K562 (cell line): ENCODE results near the gene FLCN. TPM values are rescaled to one million over a fixed set of nuclear protein-coding genes. Genes with fewer than 3 reads are reported as not detected.

Experiments
- ATAC-seq: fragments of 200-7000 bp; cut with Tn5 transposase; 3 replicates; pipeline ENCODE4 v1.9.1; 2020; ENCODE audit warnings: moderate library complexity
- BruUV-seq: library from RNA; stranded (reverse); fragments of 400-500 nt; replicated peaks from 2 replicates; lab custom pipeline; 2021; lab: Mats Ljungman, UMichigan
- CTCF ChIA-PET: fragments of 300-600 bp; formaldehyde crosslinking; extraction: SDS; loops from one replicate; lab custom pipeline; 2021; ENCODE audit warnings: low intra/inter-chr PET ratio; lab: Yijun Ruan, JAX
- POLR2A ChIA-PET: fragments of 300-600, 350-650 bp; sonication (Branson Sonifier 250); formaldehyde crosslinking; extraction: SDS; loops from one replicate; lab custom pipeline; 2021; ENCODE audit warnings: antibody characterized with exemption, inconsistent platforms; lab: Yijun Ruan, JAX
- DNase-seq, 4 experiments: peaks; one replicate each; pipeline versions ENCODE4 v3.0.0 to v3.0.0-alpha.2; 2011 to 2018; ENCODE audit warnings: low spot score in 3 of 4, mixed read lengths in 3 of 4; ENCODE audit errors: extremely low read depth in 1 of 4
- FAIRE-seq: peaks from 2 replicates; lab custom pipeline; 2011; peaks lifted over from hg19 to GRCh38; lab: Jason Lieb, UNC
- H2AFZ ChIP-seq: 2 replicates; pipeline ENCODE4 v1.6.0; 2011; ENCODE audit warnings: low read depth, low read length, control low read depth, inconsistent platforms
- H3K27ac ChIP-seq: fragments of 200-600 bp; 3 replicates; pipeline ENCODE4 v1.8.0; 2011; ENCODE audit warnings: low read depth, mild to moderate bottlenecking, control low read depth, inconsistent platforms, low read length, moderate library complexity, mixed read lengths; ENCODE audit errors: extremely low read depth
- H3K27me3 ChIP-seq, 2 experiments: fragments of 300-600 bp in 1 of 2; 2 replicates in 1 of 2; 3 replicates in 1 of 2; pipeline versions ENCODE4 v1.6.0 to v1.8.0; 2011; ENCODE audit warnings: inconsistent platforms in 2 of 2, low read length in 2 of 2, mild to moderate bottlenecking in 1 of 2, mixed read lengths in 1 of 2, moderate library complexity in 1 of 2; ENCODE audit not compliant: control insufficient read depth in 2 of 2, insufficient read depth in 2 of 2
- H3K36me3 ChIP-seq: fragments of 300-600 bp; 3 replicates; pipeline ENCODE4 v1.8.0; 2011; ENCODE audit warnings: mild to moderate bottlenecking, low read length, inconsistent platforms; ENCODE audit not compliant: control insufficient read depth, insufficient read depth
- H3K4me1 ChIP-seq, 2 experiments: fragments of 200-600 bp in 1 of 2; replicated peaks in 1 of 2; 2 replicates in 1 of 2; 3 replicates in 1 of 2; pipeline versions ENCODE4 v1.5.1 to v1.8.0; 2011; ENCODE audit warnings: inconsistent platforms in 2 of 2, low read length in 2 of 2, mild to moderate bottlenecking in 1 of 2, mixed read lengths in 1 of 2, moderate library complexity in 1 of 2; ENCODE audit not compliant: control insufficient read depth in 2 of 2, insufficient read depth in 2 of 2
- H3K4me2 ChIP-seq: 2 replicates; pipeline ENCODE4 v1.6.1; 2011; ENCODE audit warnings: low read length, control low read depth, inconsistent platforms, mixed read lengths; ENCODE audit not compliant: insufficient read depth
- H3K4me3 ChIP-seq: fragments of 200-600 bp; sonication (generic), shearing (Covaris generic); 2 replicates; pipeline ENCODE4 v1.5.1; 2016; ENCODE audit warnings: control low read depth, inconsistent platforms
- H3K79me2 ChIP-seq: fragments of 200-600 bp; 3 replicates; pipeline ENCODE4 v1.8.0; 2011; ENCODE audit warnings: low read length, inconsistent platforms; ENCODE audit not compliant: control insufficient read depth, insufficient read depth
- H3K9ac ChIP-seq, 2 experiments: 2 replicates each; pipeline versions ENCODE4 v1.6.0 to v1.6.1; 2011; ENCODE audit warnings: low read depth in 2 of 2, low read length in 2 of 2, control low read depth in 1 of 2, inconsistent platforms in 1 of 2, mild to moderate bottlenecking in 1 of 2, mixed read lengths in 1 of 2; ENCODE audit not compliant: insufficient read depth in 1 of 2
- H3K9me1 ChIP-seq: one replicate; pipeline ENCODE4 v1.6.0; 2011; ENCODE audit warnings: inconsistent platforms, mild to moderate bottlenecking, low read length, moderate library complexity; ENCODE audit not compliant: control insufficient read depth, insufficient read depth
- H3K9me3 ChIP-seq: replicated peaks from 2 replicates; pipeline ENCODE4 v1.5.1; 2011; ENCODE audit warnings: low read depth, low read length, inconsistent platforms; ENCODE audit not compliant: control insufficient read depth, insufficient read depth
- H4K20me1 ChIP-seq: replicated peaks from 2 replicates; pipeline ENCODE4 v1.6.1; 2011; ENCODE audit warnings: low read length, inconsistent platforms, mixed read lengths; ENCODE audit not compliant: control insufficient read depth, insufficient read depth
- BDP1 ChIP-seq: IDR thresholded peaks from 3 replicates; pipeline ENCODE4 v1.6.1; 2011; ENCODE audit not compliant: insufficient read length, insufficient read depth
- CBFA2T3 ChIP-seq: fragments of 450-650 bp; IDR thresholded peaks from 2 replicates; pipeline ENCODE4 v1.6.1; 2017
- CHD2 ChIP-seq: IDR thresholded peaks from 2 replicates; pipeline ENCODE4 v1.6.1; 2011; ENCODE audit warnings: low read depth, low read length
- CSDE1 ChIP-seq, 2 experiments: fragments of 450-650 bp; IDR thresholded peaks; 2 replicates each; pipeline ENCODE4 v1.6.1; 2016; ENCODE audit warnings: mild to moderate bottlenecking in 1 of 2
- ELK1 ChIP-seq: sonication (generic); formaldehyde crosslinking; IDR thresholded peaks from 2 replicates; pipeline ENCODE4 v1.8.1; 2022; ENCODE audit warnings: missing genetic modification reagents
- ETV1 ChIP-seq: fragments of 450-650 bp; conservative IDR thresholded peaks from 2 replicates; pipeline ENCODE4 v1.6.1; 2016; ENCODE audit warnings: missing genetic modification characterization, control low read depth, low read depth, missing compliant biosample characterization
- GATA2 ChIP-seq: sonication (generic); formaldehyde crosslinking; IDR thresholded peaks from 2 replicates; pipeline ENCODE4 v1.4.0; 2020; ENCODE audit warnings: mild to moderate bottlenecking, missing genetic modification reagents
- HNRNPUL1 ChIP-seq: fragments of 200-400 bp; formaldehyde crosslinking; IDR thresholded peaks from 2 replicates; pipeline ENCODE4 v1.6.1; 2017; ENCODE audit warnings: low read length
- KDM5B ChIP-seq: fragments of 200-600 bp; sonication (generic); IDR thresholded peaks from 2 replicates; pipeline ENCODE4 v1.6.1; 2012; ENCODE audit warnings: low read depth, mild to moderate bottlenecking, moderate library complexity, low read length, control low read depth, inconsistent platforms; ENCODE audit not compliant: insufficient replicate concordance
- KLF1 ChIP-seq: fragments of 450-650 bp; IDR thresholded peaks from 2 replicates; pipeline ENCODE4 v1.6.1; 2016; ENCODE audit warnings: missing genetic modification characterization, missing compliant biosample characterization
- KLF6 ChIP-seq: fragments of 250-450 bp; sonication (Bioruptor Pico); IDR thresholded peaks from 2 replicates; pipeline ENCODE4 v1.4.0; 2020; ENCODE audit warnings: mild to moderate bottlenecking, moderate library complexity, borderline replicate concordance
- MLLT1 ChIP-seq, 2 experiments: fragments of 450-650 bp; IDR thresholded peaks; 2 replicates each; pipeline ENCODE4 v1.6.1; 2016
- NFYB ChIP-seq: IDR thresholded peaks from 2 replicates; pipeline ENCODE4 v1.6.1; 2011; ENCODE audit warnings: mild to moderate bottlenecking, moderate library complexity; ENCODE audit not compliant: insufficient read length; ENCODE audit errors: extremely low read depth
- POLR2H ChIP-seq: IDR thresholded peaks from 2 replicates; pipeline ENCODE4 v1.6.1; 2016; ENCODE audit warnings: missing genetic modification characterization, low read depth, mild to moderate bottlenecking, control low read depth, missing compliant biosample characterization, moderate library complexity
- SLC30A9 ChIP-seq: fragments of 250-450 bp; sonication (Bioruptor Pico); IDR thresholded peaks from 2 replicates; pipeline ENCODE4 v1.8.0; 2022; ENCODE audit warnings: mild to moderate bottlenecking, moderate library complexity
- TAF15 ChIP-seq: fragments of 200-400 bp; formaldehyde crosslinking; IDR thresholded peaks from 2 replicates; pipeline ENCODE4 v1.6.1; 2017; ENCODE audit warnings: mild to moderate bottlenecking, low read depth, low read length, moderate library complexity
- TEAD2 ChIP-seq: fragments of 450-650 bp; IDR thresholded peaks from 2 replicates; pipeline ENCODE4 v1.6.1; 2016; ENCODE audit warnings: missing genetic modification characterization, control low read depth, missing compliant biosample characterization
- ZEB2 ChIP-seq: fragments of 450-650 bp; IDR thresholded peaks from 2 replicates; pipeline ENCODE4 v1.6.1; 2016
- ZNF511 ChIP-seq: sonication (generic); formaldehyde crosslinking; IDR thresholded peaks from 2 replicates; pipeline ENCODE4 v1.8.0; 2022; ENCODE audit warnings: mild to moderate bottlenecking, missing genetic modification reagents
- WGBS: fragments of 100-300 bp; shearing (Covaris generic); methylation state at CpG from one replicate; pipeline ENCODE4 v1.1.6; 2016; ENCODE audit warnings: low coverage, mixed read lengths; ENCODE audit not compliant: insufficient coverage; ENCODE audit errors: missing lambda C conversion rate; 5-methylcytosine and 5-hydroxymethylcytosine counted together
- in situ Hi-C: fragments of 300-500 bp; cut with MboI; formaldehyde crosslinking; loops from 4 replicates; pipeline ENCODE4 v1.15.0; 2018; ENCODE audit warnings: inconsistent platforms, mixed read lengths
- intact Hi-C: fragments of 100-400 bp; cut with micrococcal nuclease; formaldehyde crosslinking; loops from 2 replicates; pipeline ENCODE4 v1.14.2; 2022
- polyA plus RNA-seq, 8 experiments: library from polyadenylated mRNA; depleted of rRNA in 4 of 8; stranded (reverse) in 5 of 8; unstranded in 3 of 8; fragments of >200 nt; fragmentation: Nextera tagmentation in 2 of 8; fragmentation: Illumina TruSeq in 1 of 8; extraction: Ambion mirVana in 2 of 8; extraction: Trizol in 1 of 8; gene quantifications; 2 replicates each; pipeline versions ENCODE4 v1.2.1 to v1.2.3, GENCODE V29; 2011 to 2014; ENCODE audit warnings: inconsistent platforms in 1 of 8, missing spikeins in 1 of 8
- total RNA-seq, 7 experiments: library from RNA; depleted of rRNA in 6 of 7; stranded (reverse); fragments of >200 nt in 6 of 7; fragmentation: Illumina TruSeq in 2 of 7; extraction: Trizol in 2 of 7; gene quantifications; 2 replicates each; pipeline versions ENCODE4 v1.2.1 to v1.2.3, GENCODE V29; 2011 to 2021; ENCODE audit warnings: low replicate concordance in 1 of 7

The FLCN gene
- total and polyA plus RNA-seq, 9 of the 15 experiments (the other 6 are each of a cell fraction or from before 2014, with no cell fraction given): 1.6 to 33.5 (median 10.9) TPM

GRCh38 chr17:17170346-17170985 lies 66.5 kb downstream of the FLCN start (continued):
- no peak for TF ChIP-seq KLF6 (CRISPR knock-in tag)
- no peak for TF ChIP-seq NFYB
- no peak for TF ChIP-seq TAF15
- no peak for TF ChIP-seq ETV1 (tag)
- no peak for TF ChIP-seq ZEB2

- ChIA-PET POLR2A (interaction anchor here (0.7 kb wide), 1 partner anchor 108 kb away, joined by 4 read pairs; no protein-coding TSS in a partner anchor), CTCF (no interaction called here)
- FAIRE-seq (no peak), DNase-seq (no peak), ATAC-seq (no peak)
- no peak overlapping the region for H2AFZ ChIP-seq
- no peak overlapping the region for H3K4me2 ChIP-seq
- H3K9me1 ChIP-seq: peaks cover 3% of the 10 kb centered on the region
- H3K4me3 ChIP-seq: no peak overlapping the region
- H3K79me2 ChIP-seq: no peaks in the 10 kb centered on the region
- peaks cover 7 to 18% of the 10 kb centered on the region in 2 experiments; a peak in 4 of 5 replicates for H3K4me1 ChIP-seq
- H3K9me3 ChIP-seq: no peaks in the 10 kb centered on the region
- no TSS peak for BruUV-seq
- H3K9ac ChIP-seq: no peak overlapping the region
- no peaks in the 10 kb centered on the region for H3K27me3 ChIP-seq
- intact Hi-C loops (no loop called here), in situ Hi-C loops (no loop called here)
- 73% methylated on average over 4 of the region's 4 CpGs for WGBS
- peaks cover 31% of the 10 kb centered on the region; the same call in 2 of the 3 replicates for H3K36me3 ChIP-seq
- H4K20me1 ChIP-seq: no peaks in the 10 kb centered on the region
- no peak overlapping the region for H3K27ac ChIP-seq
- no peak for TF ChIP-seq KDM5B
- no peak for TF ChIP-seq ZNF511
- TF ChIP-seq CBFA2T3: no peak
- TF ChIP-seq SLC30A9 (CRISPR knock-in tag): no peak
- TF ChIP-seq KLF6 (CRISPR knock-in tag): no peak
- no peak for TF ChIP-seq KLF1 (tag)
- TF ChIP-seq GATA2: no peak
- TF ChIP-seq CSDE1 (IDR thresholded peaks at IDR 0.05): no peak
- no peak for TF ChIP-seq ELK1 (CRISPR knock-in tag)
- TF ChIP-seq HNRNPUL1: no peak
- TF ChIP-seq TEAD2 (tag): no peak
- TF ChIP-seq MLLT1 (IDR thresholded peaks at IDR 0.05): no peak
- no peak for TF ChIP-seq CHD2
- no peak for TF ChIP-seq BDP1
- no peak for TF ChIP-seq POLR2H (tag)
Observed at GRCh38 chr17:17169396-17169795, 67.6 kb downstream of the FLCN start.
